ENCODE data around the gene EVI2B. TPM values are rescaled to one million over a fixed set of nuclear protein-coding genes. Genes with fewer than 3 reads are reported as not detected.

Gene EVI2B
- total RNA-seq = 5.8 and 7.1 TPM in 2 replicates

GRCh38 chr17:31313982-31314781 is at the start of gene EVI2B:
EVI2B (minus strand) TSS chr17:31314054; CDS start chr17:31305609, 8,445 bp downstream.

GRCh38 chr17:31321481-31321880 is 7.6 kb upstream of the EVI2B start, which contains the start of gene EVI2A:
EVI2A (minus strand) TSS chr17:31321622; CDS start chr17:31319013, 2,609 bp downstream.

GRCh38 chr17:31297090-31297489 is 16.8 kb downstream of the EVI2B start, which contains the start of gene OMG:
OMG (minus strand) TSS chr17:31297239; CDS start chr17:31296331, 908 bp downstream.

Other genes starting within 250 kb of the EVI2B start
- 9.4 and 11.7 TPM in 2 replicates for gene NF1, start 219.1 kb downstream of the EVI2B start, total RNA-seq
- gene OMG, start 16.8 kb downstream of the EVI2B start, total RNA-seq = 1.3 and 2.0 TPM in 2 replicates
- gene EVI2A, start 7.6 kb upstream of the EVI2B start, total RNA-seq = 0.67 and 1.9 TPM in 2 replicates
- under 0.01 TPM in 1 of 2 replicates, not detected in the other for gene RAB11FIP4, start 77.6 kb upstream of the EVI2B start, total RNA-seq

All from mammary microvascular endothelial cell (primary cell).